Keratinocyte (primary cell): ENCODE data around the gene MEX3C. TPM values are rescaled to one million over a fixed set of nuclear protein-coding genes. Genes with fewer than 3 reads are reported as not detected.

Experiments
- DNase-seq: peaks from one replicate; pipeline ENCODE4 v3.0.0-alpha.2; 2011; ENCODE audit warnings: low read depth, missing footprints, low spot score
- FAIRE-seq: peaks from 2 replicates; lab custom pipeline; 2011; peaks lifted over from hg19 to GRCh38; lab: Jason Lieb, UNC
- H2AFZ ChIP-seq: 2 replicates; pipeline ENCODE4 v1.6.0; 2012; ENCODE audit warnings: low read length, control low read depth, inconsistent platforms; ENCODE audit not compliant: control insufficient read depth
- H3K27ac ChIP-seq: 2 replicates; pipeline ENCODE4 v1.5.1; 2011; ENCODE audit warnings: low read length; ENCODE audit not compliant: control insufficient read depth, insufficient read depth
- H3K27me3 ChIP-seq: 3 replicates; pipeline ENCODE4 v1.6.0; 2011; ENCODE audit warnings: low read length; ENCODE audit not compliant: control insufficient read depth, insufficient read depth; ENCODE audit errors: extremely low read depth
- H3K36me3 ChIP-seq, 2 experiments: 2 replicates in 1 of 2; 3 replicates in 1 of 2; pipeline ENCODE4 v1.5.1; 2011; ENCODE audit warnings: low read length in 2 of 2, mild to moderate bottlenecking in 1 of 2; ENCODE audit not compliant: control insufficient read depth in 2 of 2, insufficient read depth in 2 of 2; ENCODE audit errors: extremely low read depth in 1 of 2
- H3K4me1 ChIP-seq: 3 replicates; pipeline ENCODE4 v1.5.1; 2011; ENCODE audit warnings: low read length; ENCODE audit not compliant: control insufficient read depth, insufficient read depth; ENCODE audit errors: extremely low read depth
- H3K4me2 ChIP-seq: 3 replicates; pipeline ENCODE4 v1.6.0; 2011; ENCODE audit warnings: low read depth, low read length; ENCODE audit not compliant: control insufficient read depth, insufficient read depth; ENCODE audit errors: extremely low read depth
- H3K4me3 ChIP-seq, 3 experiments: fragments of 200-600 bp in 1 of 3; sonication (generic) in 1 of 3; 2 replicates in 2 of 3; 3 replicates in 1 of 3; pipeline ENCODE4 v1.5.1; 2011 to 2016; ENCODE audit warnings: low read length in 3 of 3, mild to moderate bottlenecking in 3 of 3, control low read depth in 2 of 3, inconsistent platforms in 1 of 3, low read depth in 1 of 3, mixed read lengths in 1 of 3, mixed run types in 1 of 3, moderate library complexity in 1 of 3; ENCODE audit not compliant: control insufficient read depth in 2 of 3, insufficient read depth in 2 of 3; ENCODE audit errors: extremely low read depth in 1 of 3
- H3K79me2 ChIP-seq: 2 replicates; pipeline ENCODE4 v1.6.0; 2012; ENCODE audit warnings: low read length; ENCODE audit not compliant: control insufficient read depth, insufficient read depth
- H3K9ac ChIP-seq: 3 replicates; pipeline ENCODE4 v1.6.0; 2011; ENCODE audit warnings: low read length; ENCODE audit not compliant: control insufficient read depth, insufficient read depth; ENCODE audit errors: extremely low read depth
- H3K9me1 ChIP-seq: 3 replicates; pipeline ENCODE4 v1.6.0; 2011; ENCODE audit warnings: low read length; ENCODE audit not compliant: control insufficient read depth, insufficient read depth; ENCODE audit errors: extremely low read depth
- H3K9me3 ChIP-seq: 2 replicates; pipeline ENCODE4 v1.5.1; 2012; ENCODE audit warnings: low read depth, low read length; ENCODE audit not compliant: control insufficient read depth
- H4K20me1 ChIP-seq: 3 replicates; pipeline ENCODE4 v1.6.0; 2011; ENCODE audit warnings: low read length; ENCODE audit not compliant: control insufficient read depth, insufficient read depth; ENCODE audit errors: extremely low read depth
- EZH2 ChIP-seq: IDR thresholded peaks from one replicate; pipeline ENCODE4 v1.6.1; 2012; ENCODE audit warnings: inconsistent platforms, mild to moderate bottlenecking, low read length, moderate library complexity
- dilution Hi-C: fragments of 300-500 bp; cut with MboI; formaldehyde crosslinking; loops from one replicate; pipeline ENCODE4 v1.7.0; 2020; ENCODE audit warnings: low sequenced_read_pairs; ENCODE audit not compliant: extremely low pct_ligation_motif_present
- polyA plus RNA-seq, 5 experiments: library from polyadenylated mRNA; depleted of rRNA in 3 of 5; stranded (reverse) in 3 of 5; stranded (forward) in 1 of 5; unstranded in 1 of 5; fragments of >200 nt; gene quantifications; 1 replicate in 1 of 5; 2 replicates in 3 of 5; 3 replicates in 1 of 5; pipeline versions ENCODE4 v1.2.1 to v1.2.3, GENCODE V29; 2011 to 2012; ENCODE audit warnings: missing spikeins in 2 of 5, low read depth in 1 of 5, low replicate concordance in 1 of 5
- TF ChIP-seq, protein P1 (sequence below), 3 experiments: IDR thresholded peaks in 1 of 3; conservative IDR thresholded peaks in 1 of 3; optimal IDR thresholded peaks in 1 of 3; 2 replicates in 2 of 3; 3 replicates in 1 of 3; pipeline versions ENCODE3 to v1.5.1; 2011; ENCODE audit warnings: low read length in 3 of 3, mild to moderate bottlenecking in 3 of 3, moderate library complexity in 2 of 3, control low read depth in 1 of 3, inconsistent platforms in 1 of 3; ENCODE audit not compliant: insufficient read depth in 2 of 3; ENCODE audit errors: extremely low read depth in 1 of 3

MEX3C gene
- polyA plus RNA-seq, 1 donor (not counting 4 experiments of a cell fraction or from before 2014, with no cell fraction given) = 75.1 TPM

DNA sequence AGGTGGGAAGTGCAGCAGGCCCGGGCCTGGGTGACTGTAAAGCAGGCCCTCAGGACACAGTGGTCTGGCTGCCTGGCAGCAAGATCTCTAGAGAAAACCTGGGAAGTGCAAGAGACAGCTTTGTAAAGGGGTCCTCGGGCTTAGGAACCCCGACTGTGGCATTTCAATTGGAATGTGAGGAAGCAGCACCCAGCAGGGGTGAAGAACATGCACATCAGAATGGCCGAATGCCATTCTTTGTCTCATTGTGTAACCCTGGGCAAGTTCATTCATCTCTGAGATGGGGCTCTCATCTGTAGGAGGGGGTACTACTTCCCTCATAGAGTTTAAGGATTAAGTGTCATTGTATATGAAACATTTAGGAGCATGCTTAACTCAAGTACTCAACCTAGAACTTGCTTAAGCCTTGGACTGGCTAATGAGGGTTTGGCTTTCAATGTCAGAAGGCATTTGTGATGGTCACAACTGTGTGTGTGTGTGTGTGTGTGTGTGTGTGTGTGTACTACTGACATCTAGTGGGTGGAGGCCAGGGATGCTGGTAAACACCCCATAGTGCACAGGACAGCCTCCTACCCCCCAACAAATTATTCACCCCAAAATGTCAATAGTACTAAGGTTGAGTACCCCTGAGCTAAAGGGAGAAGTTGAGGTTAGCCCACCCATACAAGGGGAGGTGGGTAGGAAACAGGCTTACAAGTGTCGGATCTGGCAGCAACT lies 29.3 kb downstream of the MEX3C start:
- Histone ChIP-seq H3K27me3 (no peaks in the 10 kb centered on the region), H3K4me2 (no peak overlapping the region), H3K79me2 (no peaks in the 10 kb centered on the region), H3K4me1 (no peaks in the 10 kb centered on the region), H3K9me3 (no peaks in the 10 kb centered on the region), H3K36me3 (no peaks in the 10 kb centered on the region), H3K27ac (no peak overlapping the region), H3K9ac (no peak overlapping the region), H3K9me1 (no peaks in the 10 kb centered on the region), H2AFZ (no peak overlapping the region), H3K4me3 (no peak overlapping the region), H4K20me1 (no peaks in the 10 kb centered on the region)
- dilution Hi-C loops = no loop called here
- FAIRE-seq (no peak), DNase-seq (no peak)
- TF ChIP-seq, protein P1, sequence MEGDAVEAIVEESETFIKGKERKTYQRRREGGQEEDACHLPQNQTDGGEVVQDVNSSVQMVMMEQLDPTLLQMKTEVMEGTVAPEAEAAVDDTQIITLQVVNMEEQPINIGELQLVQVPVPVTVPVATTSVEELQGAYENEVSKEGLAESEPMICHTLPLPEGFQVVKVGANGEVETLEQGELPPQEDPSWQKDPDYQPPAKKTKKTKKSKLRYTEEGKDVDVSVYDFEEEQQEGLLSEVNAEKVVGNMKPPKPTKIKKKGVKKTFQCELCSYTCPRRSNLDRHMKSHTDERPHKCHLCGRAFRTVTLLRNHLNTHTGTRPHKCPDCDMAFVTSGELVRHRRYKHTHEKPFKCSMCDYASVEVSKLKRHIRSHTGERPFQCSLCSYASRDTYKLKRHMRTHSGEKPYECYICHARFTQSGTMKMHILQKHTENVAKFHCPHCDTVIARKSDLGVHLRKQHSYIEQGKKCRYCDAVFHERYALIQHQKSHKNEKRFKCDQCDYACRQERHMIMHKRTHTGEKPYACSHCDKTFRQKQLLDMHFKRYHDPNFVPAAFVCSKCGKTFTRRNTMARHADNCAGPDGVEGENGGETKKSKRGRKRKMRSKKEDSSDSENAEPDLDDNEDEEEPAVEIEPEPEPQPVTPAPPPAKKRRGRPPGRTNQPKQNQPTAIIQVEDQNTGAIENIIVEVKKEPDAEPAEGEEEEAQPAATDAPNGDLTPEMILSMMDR (optimal IDR thresholded peaks at IDR 0.05 in 1 of 3, IDR thresholded peaks at IDR 0.05 in 1 of 3, conservative IDR thresholded peaks at IDR 0.05 in 1 of 3; ENCODE audit: extremely low read depth in 1 of 3, insufficient read depth in 2 of 3, low read length in 3 of 3) = peak in 1 of 3 experiments; percentile 56
- TF ChIP-seq EZH2 = no peak

DNA sequence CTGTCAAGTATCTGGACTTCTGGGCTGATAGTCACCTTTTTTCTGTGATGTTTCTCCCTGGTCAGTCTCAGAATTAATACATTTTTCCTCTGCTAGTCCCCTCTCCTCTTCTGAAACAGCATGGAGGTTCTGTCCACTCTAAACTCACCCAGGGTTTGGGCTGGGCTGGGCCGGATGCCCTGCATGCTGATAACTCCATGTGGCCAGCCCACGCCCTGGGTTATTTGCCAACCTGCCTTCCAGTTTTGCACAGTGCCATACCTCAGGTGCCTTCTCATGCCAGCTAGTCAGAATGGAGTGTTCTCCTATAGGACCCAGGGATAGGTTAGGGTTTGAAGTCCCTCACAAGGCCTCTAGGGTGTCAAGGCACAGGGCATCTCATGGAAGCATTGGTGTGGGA lies 32.2 kb downstream of the MEX3C start:
- Histone ChIP-seq H4K20me1 (no peaks in the 10 kb centered on the region), H3K36me3 (no peaks in the 10 kb centered on the region), H2AFZ (no peak overlapping the region), H3K79me2 (no peaks in the 10 kb centered on the region), H3K27ac (no peak overlapping the region), H3K27me3 (no peaks in the 10 kb centered on the region), H3K9me1 (no peaks in the 10 kb centered on the region), H3K9ac (no peak overlapping the region), H3K4me2 (no peak overlapping the region), H3K9me3 (no peaks in the 10 kb centered on the region), H3K4me1 (no peaks in the 10 kb centered on the region), H3K4me3 (no peak overlapping the region)
- dilution Hi-C loops = no loop called here
- no peak for TF ChIP-seq EZH2
- TF ChIP-seq, protein P1 (optimal IDR thresholded peaks at IDR 0.05 in 1 of 3, IDR thresholded peaks at IDR 0.05 in 1 of 3, conservative IDR thresholded peaks at IDR 0.05 in 1 of 3; ENCODE audit: extremely low read depth in 1 of 3, insufficient read depth in 2 of 3, low read length in 3 of 3) = no peak
- no peak for FAIRE-seq
- DNase-seq = no peak
